MCF 10A (cell line): ENCODE results near the gene ACSL5. TPM values are rescaled to one million over a fixed set of nuclear protein-coding genes. Genes with fewer than 3 reads are reported as not detected.

ENCODE experiments used
- BruUV-seq: library from RNA; stranded (reverse); fragments of 400-500 nt; replicated peaks from 2 replicates; lab custom pipeline; 2021; lab: Mats Ljungman, UMichigan
- CTCF ChIA-PET: fragments of 300-600 bp; sonication (Branson Sonifier 250); formaldehyde crosslinking; extraction: SDS; loops from one replicate; lab custom pipeline; 2021; ENCODE audit warnings: antibody characterized with exemption, inconsistent platforms; lab: Yijun Ruan, JAX
- POLR2A ChIA-PET: fragments of 300-600, 350-650 bp; sonication (Branson Sonifier 250); formaldehyde crosslinking; extraction: SDS; loops from one replicate; lab custom pipeline; 2020; ENCODE audit warnings: antibody characterized with exemption, inconsistent platforms; lab: Yijun Ruan, JAX
- DNase-seq: peaks from one replicate; pipeline ENCODE4 v3.0.0-alpha.2; 2018; ENCODE audit not compliant: unreplicated experiment
- H3K27ac Mint-ChIP-seq: one replicate; pipeline ENCODE4 v1.8.0; 2022; ENCODE audit warnings: mild to moderate bottlenecking, low read depth, mixed read lengths; ENCODE audit not compliant: unreplicated experiment
- H3K27me3 Mint-ChIP-seq: one replicate; pipeline ENCODE4 v1.8.0; 2022; ENCODE audit warnings: mixed read lengths; ENCODE audit not compliant: insufficient read depth, unreplicated experiment
- H3K36me3 Mint-ChIP-seq: one replicate; pipeline ENCODE4 v1.8.0; 2022; ENCODE audit warnings: mild to moderate bottlenecking, moderate library complexity, mixed read lengths; ENCODE audit not compliant: insufficient read depth, unreplicated experiment
- H3K4me1 Mint-ChIP-seq: one replicate; pipeline ENCODE4 v1.8.0; 2022; ENCODE audit warnings: mixed read lengths; ENCODE audit not compliant: insufficient read depth, unreplicated experiment
- H3K4me3 Mint-ChIP-seq: one replicate; pipeline ENCODE4 v1.8.0; 2022; ENCODE audit warnings: mild to moderate bottlenecking, moderate library complexity, mixed read lengths; ENCODE audit not compliant: unreplicated experiment
- H3K9me3 Mint-ChIP-seq: one replicate; pipeline ENCODE4 v1.8.0; 2022; ENCODE audit warnings: mixed read lengths; ENCODE audit not compliant: unreplicated experiment
- intact Hi-C: fragments of 100-400 bp; cut with micrococcal nuclease; formaldehyde crosslinking; loops from 2 replicates; pipeline ENCODE4 v1.14.1; 2022
- total RNA-seq: library from RNA; stranded (reverse); gene quantifications from 2 replicates; pipeline ENCODE4 v1.2.3, GENCODE V29; 2022
- TF ChIP-seq, protein P1 (sequence below): fragments of 200-600 bp; IDR thresholded peaks from one replicate; pipeline ENCODE4 v1.8.0; 2022; ENCODE audit warnings: antibody characterized with exemption, mild to moderate bottlenecking; ENCODE audit not compliant: unreplicated experiment

The ACSL5 gene
- total RNA-seq, 1 experiment from 2014 or later: 0.68 TPM

DNA sequence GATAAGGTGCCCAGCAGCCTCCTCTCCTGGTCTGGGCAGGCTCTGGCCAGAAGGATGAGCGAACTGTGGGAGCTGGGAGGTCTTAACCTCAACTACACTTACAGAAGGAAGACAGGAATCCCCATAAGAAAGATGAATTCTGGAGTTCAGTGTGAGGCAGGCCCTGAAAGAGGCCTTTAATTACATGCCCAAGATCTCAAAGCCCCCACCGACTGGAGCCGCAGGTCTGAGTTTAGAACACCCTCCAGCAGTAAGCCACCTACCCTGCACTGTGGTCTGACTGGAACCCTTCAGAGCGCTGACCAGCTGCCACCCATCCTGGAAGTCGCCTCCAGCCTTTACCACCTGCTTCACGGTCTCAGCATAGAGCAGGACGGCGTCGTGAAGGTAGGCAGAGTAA, 28.2 kb upstream of the ACSL5 start:
- Mint-ChIP-seq H3K27me3 (no peaks in the 10 kb centered on the region), H3K27ac (no peak overlapping the region), H3K4me1 (peaks cover 5% of the 10 kb centered on the region), H3K9me3 (no peaks in the 10 kb centered on the region), H3K36me3 (no peaks in the 10 kb centered on the region), H3K4me3 (no peak overlapping the region)
- no peak for DNase-seq
- CTCF ChIA-PET: interaction anchor here (0.8 kb wide), 1 partner anchor 13 kb away, joined by 3 read pairs; no protein-coding TSS in a partner anchor
- POLR2A ChIA-PET: no interaction called here
- no TSS peak for BruUV-seq
- TF ChIP-seq, protein P1, sequence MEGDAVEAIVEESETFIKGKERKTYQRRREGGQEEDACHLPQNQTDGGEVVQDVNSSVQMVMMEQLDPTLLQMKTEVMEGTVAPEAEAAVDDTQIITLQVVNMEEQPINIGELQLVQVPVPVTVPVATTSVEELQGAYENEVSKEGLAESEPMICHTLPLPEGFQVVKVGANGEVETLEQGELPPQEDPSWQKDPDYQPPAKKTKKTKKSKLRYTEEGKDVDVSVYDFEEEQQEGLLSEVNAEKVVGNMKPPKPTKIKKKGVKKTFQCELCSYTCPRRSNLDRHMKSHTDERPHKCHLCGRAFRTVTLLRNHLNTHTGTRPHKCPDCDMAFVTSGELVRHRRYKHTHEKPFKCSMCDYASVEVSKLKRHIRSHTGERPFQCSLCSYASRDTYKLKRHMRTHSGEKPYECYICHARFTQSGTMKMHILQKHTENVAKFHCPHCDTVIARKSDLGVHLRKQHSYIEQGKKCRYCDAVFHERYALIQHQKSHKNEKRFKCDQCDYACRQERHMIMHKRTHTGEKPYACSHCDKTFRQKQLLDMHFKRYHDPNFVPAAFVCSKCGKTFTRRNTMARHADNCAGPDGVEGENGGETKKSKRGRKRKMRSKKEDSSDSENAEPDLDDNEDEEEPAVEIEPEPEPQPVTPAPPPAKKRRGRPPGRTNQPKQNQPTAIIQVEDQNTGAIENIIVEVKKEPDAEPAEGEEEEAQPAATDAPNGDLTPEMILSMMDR: no peak
- intact Hi-C loops: no loop called here

GRCh38 chr10:112346774-112347173, 27.1 kb upstream of the ACSL5 start:
- H3K9me3 Mint-ChIP-seq: no peaks in the 10 kb centered on the region
- H3K27ac Mint-ChIP-seq: no peak overlapping the region

GRCh38 chr10:112347709-112348671, 25.9 kb upstream of the ACSL5 start:
- no peak for DNase-seq
- H3K9me3 Mint-ChIP-seq: no peaks in the 10 kb centered on the region
- intact Hi-C loops: no loop called here
- peaks cover 5% of the 10 kb centered on the region for H3K4me1 Mint-ChIP-seq
- ChIA-PET POLR2A (interaction anchor here (0.9 to 4.2 kb wide), 4 partner anchors 12 to 98 kb away, joined by 3 to 41 read pairs (median 4); partner anchors contain the start of gene ZDHHC6), CTCF (interaction anchor here (1.0 to 1.3 kb wide), 4 partner anchors 14 to 87 kb away, joined by 3 to 6 read pairs (median 4); no protein-coding TSS in a partner anchor)
- H3K36me3 Mint-ChIP-seq: no peaks in the 10 kb centered on the region
- TF ChIP-seq, protein P1: no peak
- no peak overlapping the region for H3K27ac Mint-ChIP-seq
- H3K27me3 Mint-ChIP-seq: no peaks in the 10 kb centered on the region
- no TSS peak for BruUV-seq
- H3K4me3 Mint-ChIP-seq: no peak overlapping the region

More at GRCh38 chr10:112346774-112347173, 27.1 kb upstream of the ACSL5 start:
- TF ChIP-seq, protein P1: no peak
- no peak overlapping the region for H3K4me3 Mint-ChIP-seq
- no TSS peak for BruUV-seq
- DNase-seq: no peak
- POLR2A ChIA-PET: interaction anchor here (0.6 kb wide), 1 partner anchor 1850 kb away, joined by 3 read pairs; no protein-coding TSS in a partner anchor
- peaks cover 5% of the 10 kb centered on the region for H3K4me1 Mint-ChIP-seq
- CTCF ChIA-PET: interaction anchor here (0.6 to 1.0 kb wide), 3 partner anchors 14 to 929 kb away, joined by 3 read pairs; no protein-coding TSS in a partner anchor
- intact Hi-C loops: no loop called here
- H3K27me3 Mint-ChIP-seq: no peaks in the 10 kb centered on the region
- H3K36me3 Mint-ChIP-seq: no peaks in the 10 kb centered on the region

DNA sequence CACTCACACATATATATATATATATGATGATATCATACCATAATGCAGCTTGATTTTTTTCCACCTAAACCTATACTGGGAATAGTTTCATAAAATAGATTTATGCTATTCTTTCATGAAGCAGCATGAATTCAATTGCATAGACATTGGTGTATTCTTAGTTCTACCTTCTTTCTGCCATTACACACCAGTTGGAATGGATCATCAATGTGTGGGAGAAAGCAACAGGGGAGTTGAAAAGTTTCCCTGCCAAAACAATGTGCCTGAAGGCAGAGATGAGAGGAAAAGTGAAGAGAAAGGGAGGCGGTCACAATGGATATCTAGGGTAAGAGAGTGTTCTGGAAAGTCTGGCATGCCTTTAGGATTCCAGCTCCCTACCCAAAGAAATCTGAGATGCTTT, 25.2 kb upstream of the ACSL5 start:
- H3K4me1 Mint-ChIP-seq: peaks cover 5% of the 10 kb centered on the region
- no TSS peak for BruUV-seq
- no peak for DNase-seq
- H3K27ac Mint-ChIP-seq: no peak overlapping the region
- no peak overlapping the region for H3K4me3 Mint-ChIP-seq
- no peaks in the 10 kb centered on the region for H3K36me3 Mint-ChIP-seq
- intact Hi-C loops: no loop called here
- CTCF ChIA-PET: interaction anchor here (0.6 to 1.3 kb wide), 4 partner anchors 13 to 482 kb away, joined by 3 to 6 read pairs (median 4); no protein-coding TSS in a partner anchor
- H3K27me3 Mint-ChIP-seq: no peaks in the 10 kb centered on the region
- H3K9me3 Mint-ChIP-seq: no peaks in the 10 kb centered on the region
- POLR2A ChIA-PET: interaction anchor here (0.9 to 4.2 kb wide), 3 partner anchors 11 to 97 kb away, joined by 3 to 41 read pairs (median 4); partner anchors contain the start of gene ZDHHC6
- TF ChIP-seq, protein P1: no peak
